ENCODE results near the gene NPC2.

DNA sequence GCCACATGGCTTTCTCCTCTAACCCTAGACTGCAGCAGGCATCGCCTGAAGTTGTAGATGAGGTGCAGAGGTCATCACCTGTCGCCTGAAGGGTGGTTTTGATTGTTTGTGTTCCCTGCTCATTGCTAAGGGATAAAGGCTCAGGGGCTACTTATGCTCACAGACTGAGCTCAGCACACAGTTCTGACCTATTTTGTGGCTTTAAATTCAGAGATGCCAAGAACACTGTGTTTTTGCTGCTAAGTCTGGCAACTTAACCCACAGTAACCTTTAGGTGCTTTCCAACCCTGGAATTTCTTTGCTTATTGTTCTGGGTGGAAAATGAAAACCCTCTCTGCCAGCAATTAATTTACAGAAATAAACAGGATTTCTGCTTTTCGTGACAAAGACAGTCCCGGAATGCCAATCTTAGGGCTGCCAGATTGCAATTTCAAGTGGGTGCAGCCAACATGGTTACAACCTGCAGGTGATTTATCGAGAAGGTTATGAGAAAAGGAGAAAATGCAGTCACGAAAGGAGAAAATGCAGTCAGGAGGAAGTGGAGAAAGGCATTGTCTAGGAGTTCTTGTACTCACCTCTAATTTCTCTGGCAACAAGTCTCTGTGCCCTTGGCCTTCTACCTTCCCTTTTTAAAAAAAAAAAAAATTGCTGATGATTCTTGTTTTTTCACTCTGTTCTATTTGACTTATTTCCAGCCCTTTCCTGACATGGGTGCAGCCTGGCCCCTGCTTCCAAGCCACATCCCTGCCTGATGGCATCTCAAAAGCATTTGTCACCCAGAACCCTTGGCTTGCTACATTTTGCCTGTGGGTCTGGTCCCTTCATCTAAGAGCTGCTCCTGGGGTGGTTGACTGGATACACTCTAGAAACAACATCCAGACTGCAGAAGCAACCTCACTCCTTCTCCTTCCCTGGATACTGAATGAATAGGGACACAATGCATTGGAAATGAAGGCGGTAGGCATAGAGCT, 23.3 kb downstream of the NPC2 start:
- TF ChIP-seq EZH2 (IDR thresholded peaks at IDR 0.05; ENCODE audit: low read length, unreplicated experiment), result no peak
- TF ChIP-seq, protein P1, sequence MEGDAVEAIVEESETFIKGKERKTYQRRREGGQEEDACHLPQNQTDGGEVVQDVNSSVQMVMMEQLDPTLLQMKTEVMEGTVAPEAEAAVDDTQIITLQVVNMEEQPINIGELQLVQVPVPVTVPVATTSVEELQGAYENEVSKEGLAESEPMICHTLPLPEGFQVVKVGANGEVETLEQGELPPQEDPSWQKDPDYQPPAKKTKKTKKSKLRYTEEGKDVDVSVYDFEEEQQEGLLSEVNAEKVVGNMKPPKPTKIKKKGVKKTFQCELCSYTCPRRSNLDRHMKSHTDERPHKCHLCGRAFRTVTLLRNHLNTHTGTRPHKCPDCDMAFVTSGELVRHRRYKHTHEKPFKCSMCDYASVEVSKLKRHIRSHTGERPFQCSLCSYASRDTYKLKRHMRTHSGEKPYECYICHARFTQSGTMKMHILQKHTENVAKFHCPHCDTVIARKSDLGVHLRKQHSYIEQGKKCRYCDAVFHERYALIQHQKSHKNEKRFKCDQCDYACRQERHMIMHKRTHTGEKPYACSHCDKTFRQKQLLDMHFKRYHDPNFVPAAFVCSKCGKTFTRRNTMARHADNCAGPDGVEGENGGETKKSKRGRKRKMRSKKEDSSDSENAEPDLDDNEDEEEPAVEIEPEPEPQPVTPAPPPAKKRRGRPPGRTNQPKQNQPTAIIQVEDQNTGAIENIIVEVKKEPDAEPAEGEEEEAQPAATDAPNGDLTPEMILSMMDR (conservative IDR thresholded peaks at IDR 0.05; ENCODE audit: low read depth, low read length), result no peak
- no peak for TF ChIP-seq EZH2phosphoT487 (IDR thresholded peaks at IDR 0.05; ENCODE audit: borderline replicate concordance, low read length)
